H9 (cell line): ENCODE measurements around the gene SP140. TPM values are rescaled to one million over a fixed set of nuclear protein-coding genes. Genes with fewer than 3 reads are reported as not detected.
A peak's percentile ranks its signal among the peaks of the same experiment; 100 is the strongest.

ENCODE experiments used
- DNase-seq: peaks from one replicate; pipeline ENCODE4 v3.0.0-alpha.2; 2017
- H2AFZ ChIP-seq: one replicate; pipeline ENCODE4 v1.6.1; 2013; ENCODE audit warnings: mild to moderate bottlenecking, low read length, control low read depth, moderate library complexity
- H2AK5ac ChIP-seq: 2 replicates; pipeline ENCODE4 v1.6.1; 2013; ENCODE audit warnings: low read length, control low read depth, mixed read lengths; ENCODE audit not compliant: insufficient read length
- H2BK120ac ChIP-seq: one replicate; pipeline ENCODE4 v1.6.1; 2013; ENCODE audit warnings: low read depth, mild to moderate bottlenecking, low read length, control low read depth, inconsistent platforms; ENCODE audit not compliant: poor library complexity, severe bottlenecking
- H2BK12ac ChIP-seq: 2 replicates; pipeline ENCODE4 v1.6.1; 2013; ENCODE audit warnings: low read length, control low read depth, mixed read lengths, low read depth; ENCODE audit not compliant: insufficient read length
- H2BK15ac ChIP-seq: 2 replicates; pipeline ENCODE4 v1.6.1; 2013; ENCODE audit warnings: low read depth, low read length, control low read depth
- H2BK20ac ChIP-seq: one replicate; pipeline ENCODE4 v1.6.1; 2013; ENCODE audit warnings: low read depth, mild to moderate bottlenecking, low read length, control low read depth, inconsistent platforms; ENCODE audit not compliant: poor library complexity, severe bottlenecking
- H2BK5ac ChIP-seq: 2 replicates; pipeline ENCODE4 v1.6.1; 2013; ENCODE audit warnings: low read length, control low read depth, mixed read lengths; ENCODE audit not compliant: insufficient read length
- H3K14ac ChIP-seq: 2 replicates; pipeline ENCODE4 v1.6.1; 2013; ENCODE audit warnings: low read length, control low read depth; ENCODE audit not compliant: insufficient read depth
- H3K18ac ChIP-seq: 2 replicates; pipeline ENCODE4 v1.6.1; 2013; ENCODE audit warnings: low read depth, mild to moderate bottlenecking, mixed read lengths, low read length, control low read depth; ENCODE audit not compliant: insufficient read length
- H3K23ac ChIP-seq: 2 replicates; pipeline ENCODE4 v1.6.1; 2013; ENCODE audit warnings: low read length, control low read depth, mixed read lengths, low read depth; ENCODE audit not compliant: insufficient read length
- H3K23me2 ChIP-seq: 2 replicates; pipeline ENCODE4 v1.6.1; 2013; ENCODE audit warnings: low read depth, mild to moderate bottlenecking, mixed read lengths, low read length, control low read depth; ENCODE audit not compliant: insufficient read length, poor library complexity, severe bottlenecking
- H3K27ac ChIP-seq: 2 replicates; pipeline ENCODE4 v1.5.1; 2013; ENCODE audit warnings: low read length, control low read depth, mixed read lengths, low read depth; ENCODE audit not compliant: insufficient read length
- H3K27me3 ChIP-seq: 2 replicates; pipeline ENCODE4 v1.6.1; 2013; ENCODE audit warnings: low read length, control low read depth, inconsistent platforms; ENCODE audit not compliant: insufficient read depth
- H3K4ac ChIP-seq: 2 replicates; pipeline ENCODE4 v1.6.1; 2013; ENCODE audit warnings: low read depth, mild to moderate bottlenecking, control low read depth, inconsistent platforms, low read length, moderate library complexity
- H3K4me1 ChIP-seq: 2 replicates; pipeline ENCODE4 v1.6.1; 2013; ENCODE audit warnings: low read length, control low read depth, inconsistent platforms; ENCODE audit not compliant: insufficient read depth
- H3K4me2 ChIP-seq: 2 replicates; pipeline ENCODE4 v1.6.1; 2013; ENCODE audit warnings: low read length, control low read depth, mixed read lengths; ENCODE audit not compliant: insufficient read length, insufficient read depth
- H3K56ac ChIP-seq: 2 replicates; pipeline ENCODE4 v1.6.1; 2013; ENCODE audit warnings: low read depth, mild to moderate bottlenecking, mixed read lengths, low read length, control low read depth; ENCODE audit not compliant: insufficient read length
- H3K79me1 ChIP-seq: 2 replicates; pipeline ENCODE4 v1.6.1; 2013; ENCODE audit warnings: low read depth, mild to moderate bottlenecking, moderate library complexity, low read length, control low read depth, inconsistent platforms; ENCODE audit not compliant: insufficient read depth, poor library complexity, severe bottlenecking
- H3K79me2 ChIP-seq: 2 replicates; pipeline ENCODE4 v1.6.1; 2013; ENCODE audit warnings: low read length, control low read depth, inconsistent platforms; ENCODE audit not compliant: insufficient read depth
- H3K9ac ChIP-seq: 2 replicates; pipeline ENCODE4 v1.6.1; 2013; ENCODE audit warnings: low read length, control low read depth, mixed read lengths; ENCODE audit not compliant: insufficient read length; ENCODE audit errors: extremely low read depth
- H3K9me3 ChIP-seq: one replicate; pipeline ENCODE4 v1.6.1; 2013; ENCODE audit warnings: low read depth, low read length, inconsistent platforms; ENCODE audit not compliant: control insufficient read depth
- H3T11ph ChIP-seq: one replicate; pipeline ENCODE4 v1.6.1; 2013; ENCODE audit warnings: mild to moderate bottlenecking, low read length, control low read depth, inconsistent platforms
- H4K20me1 ChIP-seq: one replicate; pipeline ENCODE4 v1.6.1; 2013; ENCODE audit not compliant: control insufficient read depth, insufficient read length, insufficient read depth
- H4K5ac ChIP-seq: 2 replicates; pipeline ENCODE4 v1.6.1; 2013; ENCODE audit warnings: low read depth, mild to moderate bottlenecking, mixed read lengths, low read length, control low read depth; ENCODE audit not compliant: insufficient read length
- H4K8ac ChIP-seq: replicated peaks from 2 replicates; pipeline ENCODE4 v1.6.1; 2013; ENCODE audit warnings: low read length, control low read depth, mixed read lengths, low read depth; ENCODE audit not compliant: insufficient read length
- H4K91ac ChIP-seq: 2 replicates; pipeline ENCODE4 v1.6.1; 2013; ENCODE audit warnings: low read depth, mild to moderate bottlenecking, moderate library complexity, mixed read lengths, low read length, control low read depth; ENCODE audit not compliant: insufficient read length
- H3K27ac Mint-ChIP-seq, 3 experiments: 2 replicates in 2 of 3; 3 replicates in 1 of 3; pipeline ENCODE4 v1.8.0; 2020 to 2021; ENCODE audit warnings: mixed read lengths in 3 of 3, mild to moderate bottlenecking in 1 of 3, moderate library complexity in 1 of 3
- H3K27me3 Mint-ChIP-seq: 2 replicates; pipeline ENCODE4 v1.8.0; 2021; ENCODE audit warnings: low read depth, mild to moderate bottlenecking, moderate library complexity, mixed read lengths
- H3K36me3 Mint-ChIP-seq, 3 experiments: 2 replicates in 2 of 3; 3 replicates in 1 of 3; pipeline ENCODE4 v1.8.0; 2020 to 2021; ENCODE audit warnings: low read depth in 3 of 3, mixed read lengths in 3 of 3; ENCODE audit not compliant: insufficient read depth in 1 of 3
- H3K4me1 Mint-ChIP-seq, 2 experiments: 2 replicates each; pipeline ENCODE4 v1.8.0; 2020; ENCODE audit warnings: mixed read lengths in 2 of 2
- H3K4me3 Mint-ChIP-seq, 2 experiments: 2 replicates in 1 of 2; 3 replicates in 1 of 2; pipeline ENCODE4 v1.8.0; 2020 to 2021; ENCODE audit warnings: mild to moderate bottlenecking in 2 of 2, mixed read lengths in 2 of 2, moderate library complexity in 1 of 2
- H3K9me3 Mint-ChIP-seq, 2 experiments: 2 replicates in 1 of 2; 3 replicates in 1 of 2; pipeline ENCODE4 v1.8.0; 2020; ENCODE audit warnings: mild to moderate bottlenecking in 2 of 2, mixed read lengths in 2 of 2, moderate library complexity in 1 of 2
- CTCF ChIP-seq: fragments of 200-600 bp; sonication (generic); conservative IDR thresholded peaks from 3 replicates; pipeline ENCODE4 v1.8.0; 2021; ENCODE audit warnings: antibody characterized with exemption, mild to moderate bottlenecking
- WGBS: extraction: QIAGEN DNeasy Blood & Tissue Kit; methylation state at CpG from one replicate; pipeline ENCODE4 v1.1.7; 2013; ENCODE audit warnings: missing lambda C conversion rate, low lambda C conversion rate, mixed read lengths; ENCODE audit not compliant: insufficient read length; ENCODE audit errors: extremely low coverage; 5-methylcytosine and 5-hydroxymethylcytosine counted together
- total RNA-seq: library from RNA; stranded (reverse); gene quantifications from 2 replicates; pipeline ENCODE4 v1.2.1, GENCODE V29; 2021

SP140 gene
- total RNA-seq, 1 experiment from 2014 or later: 0.31 TPM

GRCh38 chr2:230202430-230203109, 23.0 kb upstream of the SP140 start:
- Histone ChIP-seq H4K8ac (no peak overlapping the region), H3K23ac (no peak overlapping the region), H4K20me1 (no peaks in the 10 kb centered on the region), H2BK120ac (no peak overlapping the region), H3K4ac (no peak overlapping the region), H4K91ac (no peak overlapping the region), H3K56ac (no peak overlapping the region), H2BK20ac (no peak overlapping the region), H3K27me3 (no peaks in the 10 kb centered on the region), H2AFZ (no peak overlapping the region), H2BK5ac (no peak overlapping the region), H2AK5ac (no peak overlapping the region), H3K79me1 (no peaks in the 10 kb centered on the region), H3K9me3 (no peaks in the 10 kb centered on the region), H3K27ac (no peak overlapping the region), H3T11ph (no peak overlapping the region), H3K4me1 (no peaks in the 10 kb centered on the region), H3K23me2 (no peaks in the 10 kb centered on the region), H4K5ac (no peak overlapping the region), H3K14ac (no peak overlapping the region), H3K18ac (no peak overlapping the region), H3K79me2 (no peaks in the 10 kb centered on the region), H3K9ac (no peak overlapping the region), H2BK12ac (no peak overlapping the region), H2BK15ac (no peak overlapping the region), H3K4me2 (no peak overlapping the region)
- no CpG with 5 or more reads among the region's 10 CpGs for WGBS
- Mint-ChIP-seq H3K36me3 (peaks cover 0 to 9% (median 4%) of the 10 kb centered on the region in 3 experiments; a peak in 3 of 7 replicates), H3K9me3 (no peaks in the 10 kb centered on the region; a peak in 1 of 5 replicates), H3K4me1 (no peaks in the 10 kb centered on the region), H3K27me3 (no peaks in the 10 kb centered on the region), H3K27ac (peak overlapping the region in 1 of 3 experiments; percentile 4; a peak in 1 of 7 replicates), H3K4me3 (no peak overlapping the region)
- DNase-seq: no peak
- TF ChIP-seq CTCF: no peak
